HG03520 (cell line): ENCODE data around the gene CIPC.

Source experiments
- ATAC-seq: cut with Tn5 transposase; IDR thresholded peaks from one replicate; pipeline ENCODE4 v1.9.1; 2021; ENCODE audit warnings: mild to moderate bottlenecking, moderate library complexity; ENCODE audit not compliant: unreplicated experiment

CIPC gene, protein sequence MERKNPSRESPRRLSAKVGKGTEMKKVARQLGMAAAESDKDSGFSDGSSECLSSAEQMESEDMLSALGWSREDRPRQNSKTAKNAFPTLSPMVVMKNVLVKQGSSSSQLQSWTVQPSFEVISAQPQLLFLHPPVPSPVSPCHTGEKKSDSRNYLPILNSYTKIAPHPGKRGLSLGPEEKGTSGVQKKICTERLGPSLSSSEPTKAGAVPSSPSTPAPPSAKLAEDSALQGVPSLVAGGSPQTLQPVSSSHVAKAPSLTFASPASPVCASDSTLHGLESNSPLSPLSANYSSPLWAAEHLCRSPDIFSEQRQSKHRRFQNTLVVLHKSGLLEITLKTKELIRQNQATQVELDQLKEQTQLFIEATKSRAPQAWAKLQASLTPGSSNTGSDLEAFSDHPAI

GRCh38 chr14:77097700-77098528 is at the start of gene CIPC:
Gene CIPC (plus strand): TSS chr14:77098258. CDS start chr14:77105709, 7,451 bp downstream.
- ATAC-seq: peak; percentile 73

- no peak for ATAC-seq
Measured at GRCh38 chr14:77051116-77051515, 46.9 kb upstream of the CIPC start.

GRCh38 chr14:77052281-77053044 is 45.6 kb upstream of the CIPC start:
- no peak for ATAC-seq

- no peak for ATAC-seq
Measured at GRCh38 chr14:77053046-77053841, 44.8 kb upstream of the CIPC start.

DNA sequence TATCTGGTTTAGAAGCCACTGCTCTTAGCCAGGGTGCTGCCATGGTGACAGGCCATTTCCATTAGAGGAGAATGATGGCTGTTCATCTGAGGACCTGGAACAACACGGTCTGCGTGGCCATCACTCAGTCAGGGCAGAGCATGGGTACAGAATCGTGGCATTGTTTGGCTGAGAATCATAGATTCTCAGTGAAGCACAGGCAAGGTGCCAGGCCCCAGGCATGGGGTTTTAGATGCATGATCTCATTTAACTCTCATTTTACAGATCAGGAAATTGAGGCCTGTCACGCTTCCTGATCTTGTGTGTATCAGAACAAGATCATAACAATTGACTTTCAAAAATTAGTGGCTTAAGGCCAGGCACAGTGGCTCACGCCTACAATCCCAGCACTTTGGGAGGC is 42.8 kb upstream of the CIPC start:
- ATAC-seq: no peak

DNA sequence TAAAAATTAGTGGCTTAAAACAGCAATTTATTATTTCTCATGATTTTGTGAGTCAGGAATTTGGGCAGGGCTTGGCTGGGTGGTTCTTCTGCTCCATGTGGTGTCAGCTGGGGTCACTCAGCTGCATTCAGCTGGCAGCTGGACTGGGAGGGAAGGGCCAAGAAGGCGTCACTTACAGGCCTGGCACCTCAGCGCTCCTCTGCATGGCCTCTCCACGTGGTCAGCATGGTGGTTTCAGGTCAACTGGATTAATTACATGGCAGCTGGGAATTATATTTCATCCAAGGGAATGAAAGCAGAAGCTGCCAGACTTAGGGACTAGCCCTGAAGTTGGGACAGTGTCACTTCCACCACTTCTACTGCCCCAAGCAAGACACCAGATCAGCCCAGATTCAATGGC is 42.1 kb upstream of the CIPC start:
- ATAC-seq: no peak

- ATAC-seq: no peak
Measured at GRCh38 chr14:77058117-77058516, 39.9 kb upstream of the CIPC start.

- ATAC-seq: no peak
Measured at GRCh38 chr14:77058785-77059184, 39.3 kb upstream of the CIPC start.

- no peak for ATAC-seq
Measured at GRCh38 chr14:77059276-77059915, 38.7 kb upstream of the CIPC start.

DNA sequence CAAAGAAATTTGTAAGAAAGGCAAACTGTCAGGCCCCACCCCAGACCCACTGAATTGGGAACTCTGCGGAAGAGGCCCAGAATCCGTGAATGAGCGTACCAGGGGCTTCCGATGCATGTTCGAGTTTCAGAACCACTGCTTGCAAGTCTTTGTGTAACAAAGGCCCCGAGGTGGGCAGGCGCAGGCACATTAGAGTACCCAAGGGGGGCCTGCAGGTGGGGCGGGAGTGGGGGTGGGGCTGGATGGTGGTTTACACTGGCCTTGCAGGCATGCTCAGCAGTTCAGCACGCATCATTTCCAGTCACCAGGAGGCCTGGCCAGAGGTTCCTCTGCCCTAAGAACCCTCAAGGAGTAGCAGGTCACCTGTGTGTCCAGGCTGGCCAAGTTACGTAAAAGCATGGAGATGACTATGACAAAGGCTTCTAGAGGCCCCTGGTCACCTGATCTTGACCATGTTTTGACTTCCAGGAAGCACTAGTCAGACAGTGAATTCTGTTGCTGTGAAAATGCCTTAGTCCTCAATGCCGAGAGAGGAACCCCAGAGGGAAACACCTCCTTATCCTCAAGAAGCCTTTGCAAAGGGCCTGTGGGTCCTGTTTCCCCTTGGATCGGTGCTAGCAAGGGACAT is 36.3 kb upstream of the CIPC start:
- no peak for ATAC-seq

DNA sequence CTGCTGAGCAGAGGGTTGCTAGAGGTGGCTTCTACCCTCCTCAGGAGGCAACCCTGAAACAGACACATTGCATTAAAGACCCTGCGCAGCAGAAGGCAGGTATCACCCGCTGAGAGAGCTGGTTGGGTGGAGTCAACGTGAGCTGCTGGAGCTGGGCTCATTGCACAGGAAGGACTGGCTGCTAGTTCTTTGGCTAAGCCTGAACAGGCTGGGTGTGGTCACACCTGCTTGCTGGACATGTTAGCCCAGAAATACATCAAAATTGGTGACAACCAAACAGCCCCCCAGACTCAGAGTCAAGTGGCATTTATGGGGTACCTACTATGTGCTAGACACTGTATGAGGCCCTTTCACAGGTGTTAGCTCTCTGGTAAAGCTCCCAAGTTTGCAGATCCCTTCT is 35.8 kb upstream of the CIPC start:
- no peak for ATAC-seq

- no peak for ATAC-seq
Measured at GRCh38 chr14:77063571-77064171, 34.4 kb upstream of the CIPC start.

GRCh38 chr14:77064521-77065178 is 33.4 kb upstream of the CIPC start:
- no peak for ATAC-seq

DNA sequence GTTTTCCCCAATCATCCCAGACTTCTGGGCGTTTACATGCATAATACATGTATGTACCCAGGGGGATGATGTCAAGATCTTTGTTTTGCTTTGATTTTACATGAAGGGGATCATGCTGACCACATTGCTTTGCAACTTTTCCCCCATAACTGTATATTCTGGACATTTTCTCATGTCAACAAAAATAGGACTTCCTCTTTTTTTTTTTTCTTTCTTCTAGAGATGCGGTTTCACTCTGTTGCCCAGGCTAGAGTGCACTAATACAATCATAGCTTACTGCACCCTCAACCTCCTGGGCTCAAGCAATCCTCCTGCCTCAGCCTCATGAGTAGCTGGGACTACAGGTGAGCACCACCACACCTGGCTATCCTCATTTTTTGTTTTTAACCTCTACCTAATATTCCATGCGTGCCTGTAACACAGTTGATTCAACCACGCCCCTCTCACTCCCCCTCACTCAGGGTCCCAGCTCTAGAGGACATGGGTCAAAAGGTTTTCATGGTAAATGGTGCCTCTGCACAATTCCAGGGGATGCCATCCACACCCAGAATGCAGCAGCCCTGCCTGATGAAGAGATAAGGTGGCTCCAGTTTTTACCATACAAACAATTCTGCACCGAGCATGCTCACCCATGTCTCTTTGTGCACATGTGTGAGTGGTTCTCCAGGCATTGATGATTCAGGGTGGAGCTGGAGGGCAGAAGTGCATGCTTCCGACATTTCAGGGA is 32.0 kb upstream of the CIPC start:
- ATAC-seq: no peak

- no peak for ATAC-seq
Measured at GRCh38 chr14:77066578-77067172, 31.4 kb upstream of the CIPC start.

GRCh38 chr14:77067632-77068516 is 30.2 kb upstream of the CIPC start:
- no peak for ATAC-seq
